BLaER1 (cell line): ENCODE results near the gene USP31.

Experiments
- H3K27ac ChIP-seq: shearing (Covaris generic); formaldehyde crosslinking; 2 replicates; pipeline ENCODE4 v1.8.1; 2022
- H3K27me3 ChIP-seq: shearing (Covaris generic); formaldehyde crosslinking; 2 replicates; pipeline ENCODE4 v1.8.1; 2022
- H3K36me3 ChIP-seq: shearing (Covaris generic); formaldehyde crosslinking; 2 replicates; pipeline ENCODE4 v1.8.1; 2022
- H3K4me1 ChIP-seq: shearing (Covaris generic); formaldehyde crosslinking; 2 replicates; pipeline ENCODE4 v1.8.1; 2022
- H3K4me2 ChIP-seq: shearing (Covaris generic); formaldehyde crosslinking; 2 replicates; pipeline ENCODE4 v1.8.1; 2022
- H3K4me3 ChIP-seq: shearing (Covaris generic); formaldehyde crosslinking; 2 replicates; pipeline ENCODE4 v1.8.1; 2022
- H3K9ac ChIP-seq: shearing (Covaris generic); formaldehyde crosslinking; 2 replicates; pipeline ENCODE4 v1.8.1; 2022
- H3K9me3 ChIP-seq: shearing (Covaris generic); formaldehyde crosslinking; 2 replicates; pipeline ENCODE4 v1.8.1; 2022
- H4K20me1 ChIP-seq: shearing (Covaris generic); formaldehyde crosslinking; 2 replicates; pipeline ENCODE4 v1.8.1; 2022
- Cebpa-rat ChIP-seq: shearing (Covaris generic); IDR thresholded peaks from 2 replicates; pipeline ENCODE4 v1.8.1; 2022

The USP31 gene

DNA sequence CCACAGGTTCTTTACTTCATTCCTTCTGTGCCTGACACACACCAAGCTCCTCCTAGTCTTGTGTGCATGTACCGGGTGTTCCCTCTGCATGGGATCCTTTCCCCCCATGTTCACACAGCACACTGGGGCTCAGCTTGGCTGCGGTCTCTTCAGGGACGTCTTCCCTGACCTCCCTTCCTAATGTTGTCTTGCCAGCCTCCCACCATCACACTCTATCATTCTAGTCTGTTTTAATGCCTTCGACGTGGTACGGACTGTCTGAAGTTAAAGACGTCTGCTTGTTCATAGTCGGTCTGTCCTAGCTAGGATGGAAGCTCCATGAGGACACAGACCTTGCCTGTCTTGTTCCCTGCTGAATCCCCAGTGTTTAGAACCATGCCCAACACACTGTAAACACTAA, 60.1 kb downstream of the USP31 start:
- Histone ChIP-seq H4K20me1 (no peaks in the 10 kb centered on the region), H3K27ac (no peak overlapping the region), H3K36me3 (peaks cover 62% of the 10 kb centered on the region), H3K4me3 (no peak overlapping the region), H3K9me3 (no peaks in the 10 kb centered on the region), H3K4me2 (no peak overlapping the region), H3K27me3 (no peaks in the 10 kb centered on the region), H3K4me1 (no peaks in the 10 kb centered on the region), H3K9ac (no peak overlapping the region)
- TF ChIP-seq Cebpa-rat: no peak

GRCh38 chr16:23088018-23088417, 61.2 kb downstream of the USP31 start:
- Histone ChIP-seq H3K27me3 (no peaks in the 10 kb centered on the region), H3K4me3 (no peak overlapping the region), H3K4me1 (no peaks in the 10 kb centered on the region), H4K20me1 (no peaks in the 10 kb centered on the region), H3K36me3 (peaks cover 61% of the 10 kb centered on the region), H3K9me3 (no peaks in the 10 kb centered on the region), H3K27ac (no peak overlapping the region), H3K4me2 (no peak overlapping the region), H3K9ac (no peak overlapping the region)
- no peak for TF ChIP-seq Cebpa-rat

- Histone ChIP-seq H3K4me1 (no peaks in the 10 kb centered on the region), H3K36me3 (peaks cover 65% of the 10 kb centered on the region), H3K4me3 (no peak overlapping the region), H3K27ac (no peak overlapping the region), H3K27me3 (no peaks in the 10 kb centered on the region), H3K9ac (no peak overlapping the region), H4K20me1 (no peaks in the 10 kb centered on the region), H3K4me2 (no peak overlapping the region), H3K9me3 (no peaks in the 10 kb centered on the region)
- TF ChIP-seq Cebpa-rat: no peak
Observed at GRCh38 chr16:23085949-23086348, 63.3 kb downstream of the USP31 start.

GRCh38 chr16:23082161-23082788, 67.0 kb downstream of the USP31 start:
- Histone ChIP-seq H3K27ac (no peak overlapping the region), H3K4me3 (no peak overlapping the region), H3K27me3 (no peaks in the 10 kb centered on the region), H3K9me3 (no peaks in the 10 kb centered on the region), H4K20me1 (no peaks in the 10 kb centered on the region), H3K4me1 (no peaks in the 10 kb centered on the region), H3K4me2 (no peak overlapping the region), H3K36me3 (peaks cover 68% of the 10 kb centered on the region), H3K9ac (no peak overlapping the region)
- no peak for TF ChIP-seq Cebpa-rat

DNA sequence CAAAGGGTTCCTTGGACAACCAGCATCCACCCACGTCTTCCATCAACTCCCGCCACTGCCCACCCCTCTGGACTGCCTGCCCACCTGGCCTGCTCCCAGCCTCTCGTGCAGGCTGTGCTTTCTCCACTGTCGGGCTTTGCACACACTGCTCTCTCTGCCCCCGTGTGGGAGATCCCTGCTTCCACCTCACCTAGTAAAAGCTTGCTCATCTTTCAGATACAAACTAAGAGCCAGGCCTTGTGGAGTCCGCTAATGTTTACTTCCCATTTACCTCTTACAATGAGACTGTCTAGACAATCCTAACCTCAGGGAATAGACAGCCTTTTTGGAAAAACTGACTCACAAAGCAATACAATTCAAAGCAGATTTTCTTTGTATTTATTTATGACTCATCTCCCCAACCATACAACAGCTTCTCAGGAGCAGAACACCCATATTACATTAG, 67.6 kb downstream of the USP31 start:
- Histone ChIP-seq H3K36me3 (peaks cover 69% of the 10 kb centered on the region), H3K4me2 (no peak overlapping the region)
- TF ChIP-seq Cebpa-rat: no peak

GRCh38 chr16:23080747-23081146, 68.5 kb downstream of the USP31 start:
- TF ChIP-seq Cebpa-rat: no peak
- no peak overlapping the region for H3K9ac ChIP-seq
- H3K27ac ChIP-seq: no peak overlapping the region

More for the DNA sequence above, 67.6 kb downstream of the USP31 start:
- Histone ChIP-seq H3K4me3 (no peak overlapping the region), H3K4me1 (no peaks in the 10 kb centered on the region), H3K9ac (no peak overlapping the region), H3K27ac (no peak overlapping the region), H3K9me3 (no peaks in the 10 kb centered on the region), H3K27me3 (no peaks in the 10 kb centered on the region), H4K20me1 (no peaks in the 10 kb centered on the region)

DNA sequence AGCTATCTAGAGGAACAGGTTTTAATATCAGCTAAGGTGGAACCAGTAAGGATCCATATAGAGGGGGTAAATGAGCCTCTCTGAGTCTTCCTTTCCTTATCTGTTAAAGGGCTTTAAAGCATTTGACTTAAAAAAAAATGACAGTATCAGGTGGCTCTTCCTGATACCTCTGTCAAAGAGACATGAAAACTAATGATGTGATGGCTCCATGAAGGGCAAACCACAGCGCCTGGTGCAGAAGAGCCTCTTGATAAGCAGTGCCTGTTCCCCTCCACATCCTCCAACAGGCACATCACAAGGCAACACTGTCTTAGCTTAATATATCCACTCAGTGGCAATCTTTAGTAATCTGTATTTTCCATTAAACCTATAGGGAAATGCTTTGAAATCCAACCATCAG, 68.9 kb downstream of the USP31 start:
- H4K20me1 ChIP-seq: no peaks in the 10 kb centered on the region
- H3K27me3 ChIP-seq: no peaks in the 10 kb centered on the region
- H3K36me3 ChIP-seq: peaks cover 79% of the 10 kb centered on the region
- TF ChIP-seq Cebpa-rat: no peak
- no peaks in the 10 kb centered on the region for H3K4me1 ChIP-seq
- H3K9me3 ChIP-seq: no peaks in the 10 kb centered on the region
- no peak overlapping the region for H3K4me3 ChIP-seq
- H3K27ac ChIP-seq: no peak overlapping the region
- no peak overlapping the region for H3K9ac ChIP-seq
- H3K4me2 ChIP-seq: no peak overlapping the region

More at GRCh38 chr16:23080747-23081146, 68.5 kb downstream of the USP31 start:
- H4K20me1 ChIP-seq: no peaks in the 10 kb centered on the region
- no peaks in the 10 kb centered on the region for H3K27me3 ChIP-seq
- H3K4me1 ChIP-seq: no peaks in the 10 kb centered on the region
- peaks cover 76% of the 10 kb centered on the region for H3K36me3 ChIP-seq
- H3K9me3 ChIP-seq: no peaks in the 10 kb centered on the region
- no peak overlapping the region for H3K4me3 ChIP-seq
- no peak overlapping the region for H3K4me2 ChIP-seq

DNA sequence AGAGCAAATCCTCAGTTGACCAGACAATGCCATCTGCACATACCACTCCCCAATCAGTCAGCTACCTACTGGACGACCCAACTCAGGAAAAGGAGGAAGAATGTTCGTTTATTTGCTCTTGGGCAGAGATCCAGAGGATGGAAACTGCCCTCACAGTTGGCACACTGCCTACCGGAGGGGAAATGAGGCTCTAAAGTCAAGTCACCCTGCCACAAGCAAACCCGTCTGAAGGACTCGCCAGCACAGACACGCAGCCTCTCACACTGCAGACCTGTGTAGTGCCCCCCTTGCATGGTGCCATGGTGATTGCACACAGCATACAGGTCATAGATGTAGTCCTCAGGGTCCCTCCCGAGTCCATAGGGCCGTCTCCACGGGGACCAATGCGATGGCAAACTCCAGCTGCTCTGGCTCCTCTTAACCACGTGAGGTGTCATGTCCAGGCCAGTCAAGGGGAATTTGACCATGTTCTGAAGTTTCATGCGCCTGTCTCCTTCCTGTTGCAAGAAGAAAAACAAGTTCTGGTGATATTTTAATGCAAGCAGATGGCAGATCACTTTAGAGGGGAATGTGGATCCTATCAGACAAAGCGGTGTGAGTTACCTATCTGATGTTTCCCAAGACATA, 69.5 kb downstream of the USP31 start:
- TF ChIP-seq Cebpa-rat: no peak
- H3K9ac ChIP-seq: no peak overlapping the region
- H3K36me3 ChIP-seq: peaks cover 83% of the 10 kb centered on the region
- no peak overlapping the region for H3K4me3 ChIP-seq
- no peak overlapping the region for H3K27ac ChIP-seq
- H3K27me3 ChIP-seq: no peaks in the 10 kb centered on the region
- no peaks in the 10 kb centered on the region for H3K9me3 ChIP-seq
- H3K4me2 ChIP-seq: no peak overlapping the region
- H4K20me1 ChIP-seq: no peaks in the 10 kb centered on the region
- no peaks in the 10 kb centered on the region for H3K4me1 ChIP-seq

- H4K20me1 ChIP-seq: no peaks in the 10 kb centered on the region
- TF ChIP-seq Cebpa-rat: no peak
- H3K4me1 ChIP-seq: peaks cover 16% of the 10 kb centered on the region
- H3K4me2 ChIP-seq: no peak overlapping the region
- no peaks in the 10 kb centered on the region for H3K27me3 ChIP-seq
- peaks cover 80% of the 10 kb centered on the region for H3K36me3 ChIP-seq
- H3K27ac ChIP-seq: no peak overlapping the region
- H3K9ac ChIP-seq: no peak overlapping the region
- no peaks in the 10 kb centered on the region for H3K9me3 ChIP-seq
- H3K4me3 ChIP-seq: no peak overlapping the region
Observed at GRCh38 chr16:23074423-23074822, 74.8 kb downstream of the USP31 start.

- Histone ChIP-seq H3K4me3 (no peak overlapping the region), H3K4me1 (peaks cover 16% of the 10 kb centered on the region), H3K9ac (no peak overlapping the region), H3K27me3 (no peaks in the 10 kb centered on the region), H3K36me3 (peaks cover 82% of the 10 kb centered on the region), H4K20me1 (no peaks in the 10 kb centered on the region), H3K9me3 (no peaks in the 10 kb centered on the region), H3K4me2 (no peak overlapping the region), H3K27ac (no peak overlapping the region)
- TF ChIP-seq Cebpa-rat: no peak
Observed at GRCh38 chr16:23072769-23073549, 76.3 kb downstream of the USP31 start.
